Measurements from ENCODE around the gene TMEM132C. TPM values are rescaled to one million over a fixed set of nuclear protein-coding genes. Genes with fewer than 3 reads are reported as not detected.

TMEM132C gene
- total and polyA plus RNA-seq, 2 of the 8 experiments (the other 6 are each of a cell fraction or from before 2014, with no cell fraction given) = 0.23 to 0.76 TPM

DNA sequence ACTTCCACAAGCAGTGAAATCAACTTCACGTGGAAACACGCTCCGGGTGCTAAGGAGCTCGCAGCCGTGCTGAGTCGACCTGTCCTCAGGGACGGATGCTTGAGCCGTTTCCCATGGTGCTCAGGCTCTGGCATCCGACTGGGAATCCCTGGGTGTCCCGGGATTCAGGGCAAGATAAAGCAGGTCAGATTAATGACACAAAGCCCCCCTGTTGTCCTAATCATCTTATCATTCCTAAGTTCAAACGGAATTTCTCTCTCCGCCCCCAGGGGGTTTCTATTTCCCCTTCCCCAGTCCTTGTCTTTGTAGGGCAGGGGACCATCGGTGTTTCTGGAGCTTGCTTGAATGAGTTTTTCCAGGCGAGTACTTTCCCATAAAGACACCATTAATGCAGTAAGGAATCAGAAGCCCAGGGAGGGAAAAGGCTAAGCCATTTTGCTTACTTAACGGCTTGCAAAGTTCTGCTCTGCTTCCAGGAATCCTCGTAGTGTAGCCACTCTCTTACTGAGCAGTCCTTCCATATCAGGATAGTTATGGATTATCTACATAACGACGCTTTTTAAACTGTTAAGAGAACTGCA, 116.5 kb downstream of the TMEM132C start:
- Histone ChIP-seq H3K9ac (replicated peaks in 1 of 4; ENCODE audit: extremely low read depth in 1 of 4, low read depth in 3 of 4, low read length in 3 of 4) (no peak overlapping the region), H2AK5ac (ENCODE audit: low read depth, low read length) (no peak overlapping the region), H3K27me3 (replicated peaks in 1 of 4; ENCODE audit: control insufficient read depth in 3 of 4, extremely low read depth in 1 of 4, insufficient read depth in 3 of 4, low read length in 3 of 4) (peaks cover 0 to 10% (median 6%) of the 10 kb centered on the region in 4 experiments; a peak in 5 of 7 replicates), H3K79me2 (ENCODE audit: control insufficient read depth in 1 of 2, insufficient read depth in 2 of 2, low read length in 2 of 2) (no peaks in the 10 kb centered on the region), H3K56ac (replicated peaks; ENCODE audit: insufficient read length, low read depth, low read length) (no peak overlapping the region), H3K27ac (ENCODE audit: low read depth, low read length) (no peak overlapping the region), H3K4me1 (replicated peaks in 1 of 4; ENCODE audit: control insufficient read depth in 3 of 4, insufficient read depth in 4 of 4, low read length in 3 of 4) (peaks cover 1 to 5% (median 2%) of the 10 kb centered on the region in 4 experiments; a peak in 4 of 7 replicates), H3K18ac (ENCODE audit: extremely low read depth, low read length) (no peak overlapping the region), H2AFZ (ENCODE audit: low read length) (no peak overlapping the region), H3K14ac (ENCODE audit: insufficient read length) (no peak overlapping the region), H2BK12ac (ENCODE audit: low read depth, low read length) (0 out of 2 replicates have a peak overlapping the region, but pooled peaks have one; percentile 88), H2BK20ac (ENCODE audit: low read length) (no peak overlapping the region), H4K20me1 (replicated peaks in 1 of 2; ENCODE audit: control insufficient read depth in 1 of 2, insufficient read depth in 2 of 2, low read length in 2 of 2) (peaks cover 0 to 7% of the 10 kb centered on the region in 2 experiments), H4K8ac (ENCODE audit: extremely low read depth, insufficient read depth, low read length) (no peak overlapping the region), H4K91ac (replicated peaks; ENCODE audit: insufficient read length, low read length) (no peak overlapping the region), H2BK120ac (replicated peaks; ENCODE audit: low read depth, low read length) (no peak overlapping the region), H4K5ac (ENCODE audit: insufficient read length, low read depth, low read length) (no peak overlapping the region), H3K79me1 (ENCODE audit: low read depth, low read length) (no peaks in the 10 kb centered on the region), H3K9me3 (ENCODE audit: insufficient read depth in 2 of 2, low read depth in 1 of 2, low read length in 1 of 2) (no peaks in the 10 kb centered on the region), H3K23ac (ENCODE audit: insufficient read length) (no peak overlapping the region), H2BK5ac (ENCODE audit: low read depth, low read length) (no peak overlapping the region), H3K4me2 (ENCODE audit: insufficient read depth in 1 of 2, low read depth in 2 of 2, low read length in 2 of 2) (no peak overlapping the region; a peak in 1 of 4 replicates), H3K36me3 (ENCODE audit: control insufficient read depth in 2 of 4, insufficient read depth in 4 of 4, low read length in 3 of 4) (no peaks in the 10 kb centered on the region), H3K4me3 (ENCODE audit: extremely low read depth in 1 of 4, insufficient read depth in 2 of 4, low read depth in 3 of 4, low read length in 4 of 4) (no peak overlapping the region), H3K4ac (replicated peaks; ENCODE audit: insufficient read length, low read depth, low read length) (no peak overlapping the region), H2BK15ac (ENCODE audit: low read length) (peak overlapping the region; percentile 93), H3K23me2 (ENCODE audit: low read depth, low read length) (0 out of 2 replicates have a peak, but pooled peaks cover 3% of the 10 kb centered on the region)
- peak; percentile 32 for FAIRE-seq
- DNase-seq (ENCODE audit: low read depth in 1 of 2, low spot score in 2 of 2) = peak in 1 of 2 experiments; percentile 52
- WGBS, 2 experiments (ENCODE audit: extremely low coverage in 1 of 2, insufficient coverage in 1 of 2, insufficient read length in 1 of 2, insufficient replicate concordance in 2 of 2, low coverage in 1 of 2, low lambda C conversion rate in 2 of 2, missing lambda C conversion rate in 1 of 2) = 73% methylated on average over 18 of the region's 18 CpGs; no CpG with 5 or more reads in 1 of the 2 experiments
- CTCF ChIA-PET (ENCODE audit: partially characterized antibody) = interaction anchor here (0.9 to 4.7 kb wide), 4 partner anchors 9 to 124 kb away, joined by 3 to 35 read pairs (median 7); no protein-coding TSS in a partner anchor
- POLR2A ChIA-PET (ENCODE audit: partially characterized antibody) = interaction anchor here (1.1 kb wide), 1 partner anchor 18 kb away, joined by 3 read pairs; no protein-coding TSS in a partner anchor
- TF ChIP-seq NANOG (IDR thresholded peaks at IDR 0.05; ENCODE audit: insufficient read depth, low read depth, low read length, poor library complexity, severe bottlenecking) (peak; percentile 95), KDM1A (IDR thresholded peaks at IDR 0.05; ENCODE audit: borderline replicate concordance, low read length) (peak; percentile 32; the same call in 1 of the 2 replicates), SRF (IDR thresholded peaks at IDR 0.05; ENCODE audit: low read depth, low read length) (no peak)
